NB4 (cell line): Measurements from ENCODE around the gene ITGB8.

Experiments used
- DNase-seq: peaks from one replicate; pipeline ENCODE4 v3.0.0; 2010; ENCODE audit warnings: low read depth
- H3K4me3 ChIP-seq: one replicate; pipeline ENCODE4 v1.5.1; 2011; ENCODE audit warnings: mild to moderate bottlenecking, low read depth, low read length, moderate library complexity
- CTCF ChIP-seq: IDR thresholded peaks from one replicate; pipeline ENCODE4 v1.5.1; 2012; ENCODE audit warnings: low read depth, low read length
- MAX ChIP-seq: IDR thresholded peaks from 2 replicates; pipeline ENCODE4 v1.6.1; 2011; ENCODE audit warnings: low read depth, low read length
- MYC ChIP-seq: IDR thresholded peaks from 2 replicates; pipeline ENCODE4 v1.6.1; 2011; ENCODE audit warnings: low read depth, low read length
- POLR2A ChIP-seq: IDR thresholded peaks from 2 replicates; pipeline ENCODE4 v1.6.1; 2011; ENCODE audit warnings: mild to moderate bottlenecking; ENCODE audit not compliant: insufficient read length; ENCODE audit errors: extremely low read depth

The ITGB8 gene

GRCh38 chr7:20424500-20424899, 93.8 kb downstream of the ITGB8 start:
- no peak overlapping the region for H3K4me3 ChIP-seq
- no peak for DNase-seq
- TF ChIP-seq CTCF, result no peak
- no peak for TF ChIP-seq MYC
- TF ChIP-seq MAX, result no peak
- no peak for TF ChIP-seq POLR2A

GRCh38 chr7:20430664-20431063, 100.0 kb downstream of the ITGB8 start:
- TF ChIP-seq POLR2A (no peak), CTCF (no peak)
- no peak overlapping the region for H3K4me3 ChIP-seq
- no peak for DNase-seq

- DNase-seq, result no peak
- H3K4me3 ChIP-seq, result no peak overlapping the region
- TF ChIP-seq CTCF, result no peak
- TF ChIP-seq MYC, result no peak
- no peak for TF ChIP-seq MAX
- no peak for TF ChIP-seq POLR2A
Measured at GRCh38 chr7:20431146-20431545, 100.4 kb downstream of the ITGB8 start.

- no peak for DNase-seq
- no peak overlapping the region for H3K4me3 ChIP-seq
- TF ChIP-seq MAX (no peak), POLR2A (no peak), MYC (no peak), CTCF (no peak)
Measured at GRCh38 chr7:20432071-20432470, 101.4 kb downstream of the ITGB8 start.

GRCh38 chr7:20435305-20435704, 104.6 kb downstream of the ITGB8 start:
- no peak for TF ChIP-seq MYC
- no peak for TF ChIP-seq MAX
- TF ChIP-seq POLR2A, result no peak
- TF ChIP-seq CTCF, result no peak
- no peak overlapping the region for H3K4me3 ChIP-seq
- no peak for DNase-seq

GRCh38 chr7:20438248-20438647, 107.5 kb downstream of the ITGB8 start:
- TF ChIP-seq POLR2A, result no peak
- TF ChIP-seq MYC, result no peak
- no peak for TF ChIP-seq CTCF
- no peak for TF ChIP-seq MAX
- no peak for DNase-seq
- H3K4me3 ChIP-seq, result no peak overlapping the region
